H1 (cell line): ENCODE measurements around the gene CACNA1C. TPM values are rescaled to one million over a fixed set of nuclear protein-coding genes. Genes with fewer than 3 reads are reported as not detected.

Source experiments
- CTCF ChIA-PET: fragments of 300-600 bp; sonication (Branson Sonifier 250); formaldehyde crosslinking; loops from one replicate; lab custom pipeline; 2021; ENCODE audit not compliant: partially characterized antibody; lab: Charles Lee
- POLR2A ChIA-PET: fragments of 300-600 bp; sonication (Branson Sonifier 250); formaldehyde crosslinking; loops from one replicate; lab custom pipeline; 2021; ENCODE audit warnings: inconsistent platforms; ENCODE audit not compliant: partially characterized antibody; lab: Charles Lee
- DNase-seq, 2 experiments: peaks; one replicate each; pipeline versions ENCODE4 v3.0.0 to v3.0.0-alpha.2; 2010 to 2022; ENCODE audit warnings: low spot score in 2 of 2, low read depth in 1 of 2, mixed read lengths in 1 of 2
- FAIRE-seq: peaks from 2 replicates; lab custom pipeline; 2011; peaks lifted over from hg19 to GRCh38; lab: Jason Lieb, UNC
- H2AFZ ChIP-seq: 2 replicates; pipeline ENCODE4 v1.8.1; 2012; ENCODE audit warnings: low read length, inconsistent platforms
- H2AK5ac ChIP-seq: 2 replicates; pipeline ENCODE4 v1.6.1; 2013; ENCODE audit warnings: low read depth, low read length
- H2BK120ac ChIP-seq: replicated peaks from 2 replicates; pipeline ENCODE3; 2013; ENCODE audit warnings: low read depth, low read length, inconsistent platforms
- H2BK12ac ChIP-seq: 2 replicates; pipeline ENCODE4 v1.6.1; 2013; ENCODE audit warnings: low read depth, low read length
- H2BK15ac ChIP-seq: 2 replicates; pipeline ENCODE4 v1.6.1; 2013; ENCODE audit warnings: low read length
- H2BK20ac ChIP-seq: 2 replicates; pipeline ENCODE4 v1.6.1; 2013; ENCODE audit warnings: low read length
- H2BK5ac ChIP-seq: 2 replicates; pipeline ENCODE4 v1.6.1; 2013; ENCODE audit warnings: low read depth, low read length
- H3K14ac ChIP-seq: 2 replicates; pipeline ENCODE4 v1.6.1; 2013; ENCODE audit warnings: inconsistent platforms; ENCODE audit not compliant: insufficient read length
- H3K18ac ChIP-seq: 2 replicates; pipeline ENCODE4 v1.6.1; 2013; ENCODE audit warnings: low read length; ENCODE audit errors: extremely low read depth
- H3K23ac ChIP-seq: 2 replicates; pipeline ENCODE4 v1.6.1; 2013; ENCODE audit warnings: inconsistent platforms; ENCODE audit not compliant: insufficient read length
- H3K23me2 ChIP-seq: 2 replicates; pipeline ENCODE4 v1.6.1; 2013; ENCODE audit warnings: low read depth, low read length
- H3K27ac ChIP-seq: 2 replicates; pipeline ENCODE4 v1.6.1; 2011; ENCODE audit warnings: low read depth, low read length, inconsistent platforms
- H3K27me3 ChIP-seq, 4 experiments: replicated peaks in 1 of 4; 1 replicate in 1 of 4; 2 replicates in 3 of 4; pipeline versions ENCODE4 v1.6.1 to v1.8.1; 2011 to 2013; ENCODE audit warnings: low read length in 3 of 4, mild to moderate bottlenecking in 3 of 4, inconsistent platforms in 2 of 4, mixed read lengths in 2 of 4, moderate library complexity in 1 of 4; ENCODE audit not compliant: control insufficient read depth in 3 of 4, insufficient read depth in 3 of 4; ENCODE audit errors: extremely low read depth in 1 of 4
- H3K36me3 ChIP-seq, 4 experiments: 2 replicates each; pipeline versions ENCODE4 v1.6.1 to v1.8.1; 2011 to 2013; ENCODE audit warnings: mild to moderate bottlenecking in 4 of 4, low read length in 3 of 4, moderate library complexity in 2 of 4, control low read depth in 1 of 4, inconsistent platforms in 1 of 4; ENCODE audit not compliant: insufficient read depth in 4 of 4, control insufficient read depth in 2 of 4
- H3K4ac ChIP-seq: replicated peaks from 2 replicates; pipeline ENCODE3; 2013; ENCODE audit warnings: low read length, low read depth, mixed read lengths, inconsistent platforms; ENCODE audit not compliant: insufficient read length
- H3K4me1 ChIP-seq, 4 experiments: replicated peaks in 1 of 4; 1 replicate in 1 of 4; 2 replicates in 3 of 4; pipeline versions ENCODE4 v1.6.1 to v1.8.1; 2011 to 2013; ENCODE audit warnings: low read length in 3 of 4, inconsistent platforms in 2 of 4, mixed read lengths in 1 of 4; ENCODE audit not compliant: insufficient read depth in 4 of 4, control insufficient read depth in 3 of 4
- H3K4me2 ChIP-seq, 2 experiments: 2 replicates each; pipeline versions ENCODE4 v1.6.1 to v1.8.1; 2011 to 2013; ENCODE audit warnings: low read depth in 2 of 2, low read length in 2 of 2, control low read depth in 1 of 2, inconsistent platforms in 1 of 2, mild to moderate bottlenecking in 1 of 2; ENCODE audit not compliant: insufficient read depth in 1 of 2
- H3K4me3 ChIP-seq, 4 experiments: fragments of 200-600, 300-600 bp in 1 of 4; sonication (generic), shearing (Covaris generic), sonication (Bioruptor Twin) in 1 of 4; 2 replicates each; pipeline versions ENCODE4 v1.5.1 to v1.8.1; 2011 to 2016; ENCODE audit warnings: low read length in 4 of 4, low read depth in 3 of 4, control low read depth in 2 of 4, inconsistent platforms in 2 of 4, mild to moderate bottlenecking in 2 of 4, mixed read lengths in 1 of 4, moderate library complexity in 1 of 4; ENCODE audit not compliant: insufficient read depth in 2 of 4; ENCODE audit errors: extremely low read depth in 1 of 4
- H3K56ac ChIP-seq: replicated peaks from 2 replicates; pipeline ENCODE3; 2013; ENCODE audit warnings: low read depth, mild to moderate bottlenecking, mixed read lengths, low read length, inconsistent platforms; ENCODE audit not compliant: insufficient read length
- H3K79me1 ChIP-seq: 2 replicates; pipeline ENCODE4 v1.6.1; 2013; ENCODE audit warnings: low read depth, low read length, control low read depth
- H3K79me2 ChIP-seq, 2 experiments: 2 replicates each; pipeline versions ENCODE4 v1.6.1 to v1.8.1; 2012 to 2013; ENCODE audit warnings: low read length in 2 of 2, mild to moderate bottlenecking in 2 of 2, inconsistent platforms in 1 of 2; ENCODE audit not compliant: insufficient read depth in 2 of 2, control insufficient read depth in 1 of 2
- H3K9ac ChIP-seq, 4 experiments: replicated peaks in 1 of 4; 1 replicate in 1 of 4; 2 replicates in 3 of 4; pipeline versions ENCODE4 v1.6.1 to v1.8.1; 2011 to 2013; ENCODE audit warnings: low read depth in 3 of 4, low read length in 3 of 4, control low read depth in 2 of 4, mild to moderate bottlenecking in 2 of 4, moderate library complexity in 2 of 4, inconsistent platforms in 1 of 4; ENCODE audit errors: extremely low read depth in 1 of 4
- H3K9me3 ChIP-seq, 2 experiments: 2 replicates each; pipeline versions ENCODE4 v1.6.1 to v1.8.1; 2012 to 2013; ENCODE audit warnings: mild to moderate bottlenecking in 2 of 2, moderate library complexity in 2 of 2, control low read depth in 1 of 2, inconsistent platforms in 1 of 2, low read depth in 1 of 2, low read length in 1 of 2, mixed read lengths in 1 of 2; ENCODE audit not compliant: insufficient read depth in 2 of 2
- H4K20me1 ChIP-seq, 2 experiments: replicated peaks in 1 of 2; 2 replicates each; pipeline versions ENCODE3 to v1.8.1; 2011 to 2013; ENCODE audit warnings: inconsistent platforms in 2 of 2, low read length in 2 of 2, mild to moderate bottlenecking in 1 of 2; ENCODE audit not compliant: insufficient read depth in 2 of 2, control insufficient read depth in 1 of 2
- H4K5ac ChIP-seq: 2 replicates; pipeline ENCODE4 v1.6.1; 2013; ENCODE audit warnings: low read length, low read depth, mixed read lengths, inconsistent platforms; ENCODE audit not compliant: insufficient read length
- H4K8ac ChIP-seq: 2 replicates; pipeline ENCODE4 v1.8.0; 2013; ENCODE audit warnings: mild to moderate bottlenecking, moderate library complexity, low read length, inconsistent platforms; ENCODE audit not compliant: insufficient read depth; ENCODE audit errors: extremely low read depth
- H4K91ac ChIP-seq: replicated peaks from 2 replicates; pipeline ENCODE3; 2013; ENCODE audit warnings: low read length, mixed read lengths, inconsistent platforms; ENCODE audit not compliant: insufficient read length
- BRCA1 ChIP-seq: IDR thresholded peaks from 2 replicates; pipeline ENCODE4 v1.6.1; 2012; ENCODE audit warnings: low read depth, low read length, improper control_type of control experiment
- CEBPB ChIP-seq: IDR thresholded peaks from 2 replicates; pipeline ENCODE4 v1.6.1; 2012; ENCODE audit warnings: low read depth, low read length
- EP300 ChIP-seq, 2 experiments: IDR thresholded peaks; 1 replicate in 1 of 2; 2 replicates in 1 of 2; pipeline ENCODE4 v1.6.1; 2011 to 2012; ENCODE audit warnings: low read depth in 2 of 2, low read length in 2 of 2, mild to moderate bottlenecking in 2 of 2, borderline replicate concordance in 1 of 2, inconsistent platforms in 1 of 2, moderate library complexity in 1 of 2
- HDAC2 ChIP-seq, 2 experiments: fragments of 300-600 bp in 1 of 2; sonication (generic) in 1 of 2; IDR thresholded peaks; 2 replicates each; pipeline ENCODE4 v1.6.1; 2011 to 2012; ENCODE audit warnings: low read depth in 2 of 2, low read length in 2 of 2, mild to moderate bottlenecking in 2 of 2, moderate library complexity in 2 of 2, borderline replicate concordance in 1 of 2, inconsistent platforms in 1 of 2
- HDAC6 ChIP-seq: IDR thresholded peaks from one replicate; pipeline ENCODE4 v1.7.1; 2012; ENCODE audit warnings: low read depth, mild to moderate bottlenecking, inconsistent platforms, low read length, moderate library complexity
- JUN ChIP-seq: IDR thresholded peaks from 2 replicates; pipeline ENCODE4 v1.6.1; 2011; ENCODE audit warnings: low read depth, mild to moderate bottlenecking, improper control_type of control experiment, low read length
- JUND ChIP-seq: IDR thresholded peaks from 2 replicates; pipeline ENCODE4 v1.6.1; 2011; ENCODE audit warnings: mild to moderate bottlenecking, improper control_type of control experiment, low read length
- KDM1A ChIP-seq: fragments of 200-600, 300-600 bp; sonication (generic); IDR thresholded peaks from 2 replicates; pipeline ENCODE4 v1.7.1; 2016; ENCODE audit warnings: mild to moderate bottlenecking, low read length, borderline replicate concordance
- KDM4A ChIP-seq: IDR thresholded peaks from one replicate; pipeline ENCODE4 v1.7.1; 2012; ENCODE audit warnings: low read depth, mild to moderate bottlenecking, moderate library complexity, low read length, inconsistent platforms; ENCODE audit not compliant: severe bottlenecking
- MAX ChIP-seq: IDR thresholded peaks from 2 replicates; pipeline ENCODE4 v1.6.1; 2012; ENCODE audit warnings: inconsistent platforms
- RAD21 ChIP-seq, 2 experiments: IDR thresholded peaks in 1 of 2; conservative IDR thresholded peaks in 1 of 2; 2 replicates each; pipeline ENCODE4 v1.6.1; 2011; ENCODE audit warnings: low read depth in 2 of 2, low read length in 2 of 2, improper control_type of control experiment in 1 of 2, inconsistent platforms in 1 of 2, mild to moderate bottlenecking in 1 of 2, moderate library complexity in 1 of 2
- RXRA ChIP-seq: IDR thresholded peaks from 2 replicates; pipeline ENCODE4 v1.6.1; 2011; ENCODE audit warnings: low read depth, mild to moderate bottlenecking, low read length, moderate library complexity; ENCODE audit not compliant: insufficient read depth
- WGBS, 2 experiments: shearing (Covaris generic) in 1 of 2; methylation state at CpG; one replicate each; pipeline versions ENCODE4 v1.1.6 to v1.1.7; 2013 to 2015; ENCODE audit warnings: low lambda C conversion rate in 2 of 2, mixed read lengths in 2 of 2, inconsistent platforms in 1 of 2, low coverage in 1 of 2, missing lambda C conversion rate in 1 of 2; ENCODE audit not compliant: insufficient replicate concordance in 2 of 2, insufficient coverage in 1 of 2, insufficient read length in 1 of 2; ENCODE audit errors: extremely low coverage in 1 of 2, missing lambda C conversion rate in 1 of 2; 5-methylcytosine and 5-hydroxymethylcytosine counted together
- polyA plus RNA-seq, 7 experiments: library from polyadenylated mRNA; depleted of rRNA in 3 of 7; stranded (reverse) in 5 of 7; unstranded in 2 of 7; fragments of >200 nt in 5 of 7; fragments of 200-250 nt in 2 of 7; gene quantifications; 1 replicate in 5 of 7; 2 replicates in 1 of 7; 4 replicates in 1 of 7; pipeline versions ENCODE4 v1.2.1 to v1.2.3, GENCODE V29; 2011 to 2013; ENCODE audit warnings: missing spikeins in 2 of 7, mixed read lengths in 2 of 7
- total RNA-seq: library from RNA; stranded (reverse); fragmentation: NEBNext Ultra II Directional; extraction: Animal tissue kit (Norgen Biotek cat#: 25700); gene quantifications from 2 replicates; pipeline ENCODE4 v1.2.1, GENCODE V29; 2021
- TF ChIP-seq, protein P1 (sequence below): IDR thresholded peaks from 2 replicates; pipeline ENCODE4 v1.6.1; 2012; ENCODE audit warnings: inconsistent platforms

The CACNA1C gene
- total and polyA plus RNA-seq, 2 of the 8 experiments (the other 6 are each of a cell fraction or from before 2014, with no cell fraction given), result 1.3 TPM

- H3K14ac ChIP-seq, result no peak overlapping the region
- H4K8ac ChIP-seq, result no peak overlapping the region
- no peak overlapping the region for H2BK12ac ChIP-seq
- H3K79me2 ChIP-seq, result no peaks in the 10 kb centered on the region
- no peak overlapping the region for H3K4me2 ChIP-seq
- no peak overlapping the region for H2BK15ac ChIP-seq
- no peak overlapping the region for H2BK120ac ChIP-seq
- ChIA-PET CTCF (interaction anchor here (1.0 to 1.6 kb wide), 3 partner anchors 10 to 73 kb away, joined by 3 to 4 read pairs (median 3); no protein-coding TSS in a partner anchor), POLR2A (no interaction called here)
- no peaks in the 10 kb centered on the region for H3K9me3 ChIP-seq
- H3K9ac ChIP-seq, result no peak overlapping the region
- no peak overlapping the region for H2BK20ac ChIP-seq
- no peak overlapping the region for H2BK5ac ChIP-seq
- no peaks in the 10 kb centered on the region for H4K20me1 ChIP-seq
- no peak overlapping the region for H4K5ac ChIP-seq
- H4K91ac ChIP-seq, result no peak overlapping the region
- H3K56ac ChIP-seq, result no peak overlapping the region
- H2AK5ac ChIP-seq, result no peak overlapping the region
- H3K18ac ChIP-seq, result no peak overlapping the region
- WGBS, 2 experiments, result 87% methylated on average over 8 of the region's 8 CpGs; no CpG with 5 or more reads in 1 of the 2 experiments
- no peak overlapping the region for H3K4ac ChIP-seq
- no peak overlapping the region for H3K23ac ChIP-seq
- no peak overlapping the region for H2AFZ ChIP-seq
- H3K4me3 ChIP-seq, result no peak overlapping the region
- no peak overlapping the region for H3K27ac ChIP-seq
- no peak for FAIRE-seq
- DNase-seq, result no peak
- H3K79me1 ChIP-seq, result no peaks in the 10 kb centered on the region
- H3K27me3 ChIP-seq, result 0 out of 7 replicates have a peak, but pooled peaks cover 0 to 4% (median 0%) of the 10 kb centered on the region in 4 experiments
- no peaks in the 10 kb centered on the region for H3K23me2 ChIP-seq
- H3K4me1 ChIP-seq, result no peaks in the 10 kb centered on the region
- no peaks in the 10 kb centered on the region for H3K36me3 ChIP-seq
- no peak for TF ChIP-seq JUND
- no peak for TF ChIP-seq EP300 (IDR thresholded peaks at IDR 0.05; ENCODE audit: borderline replicate concordance in 1 of 2, low read depth in 2 of 2, low read length in 2 of 2)
- TF ChIP-seq KDM1A, result no peak
- TF ChIP-seq, protein P1, sequence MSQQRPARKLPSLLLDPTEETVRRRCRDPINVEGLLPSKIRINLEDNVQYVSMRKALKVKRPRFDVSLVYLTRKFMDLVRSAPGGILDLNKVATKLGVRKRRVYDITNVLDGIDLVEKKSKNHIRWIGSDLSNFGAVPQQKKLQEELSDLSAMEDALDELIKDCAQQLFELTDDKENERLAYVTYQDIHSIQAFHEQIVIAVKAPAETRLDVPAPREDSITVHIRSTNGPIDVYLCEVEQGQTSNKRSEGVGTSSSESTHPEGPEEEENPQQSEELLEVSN, result no peak
- TF ChIP-seq HDAC6, result no peak
- TF ChIP-seq JUN, result no peak
- TF ChIP-seq RAD21 (IDR thresholded peaks at IDR 0.05 in 1 of 2, conservative IDR thresholded peaks at IDR 0.05 in 1 of 2; ENCODE audit: low read depth in 2 of 2, low read length in 2 of 2), result no peak
- TF ChIP-seq RXRA, result no peak
- TF ChIP-seq CEBPB, result no peak
- TF ChIP-seq KDM4A, result no peak
- no peak for TF ChIP-seq BRCA1
- TF ChIP-seq HDAC2 (IDR thresholded peaks at IDR 0.05; ENCODE audit: borderline replicate concordance in 1 of 2, low read depth in 2 of 2, low read length in 2 of 2), result no peak
- TF ChIP-seq MAX, result no peak
Observed at GRCh38 chr12:2108166-2108565, 55.4 kb downstream of the CACNA1C start.
